Iris pigment epithelial cell (primary cell): Measurements from ENCODE around the gene CCK.

Source experiments
- DNase-seq: peaks from one replicate; pipeline ENCODE4 v3.0.0-alpha.2; 2011; ENCODE audit warnings: low read depth

CCK gene

DNA sequence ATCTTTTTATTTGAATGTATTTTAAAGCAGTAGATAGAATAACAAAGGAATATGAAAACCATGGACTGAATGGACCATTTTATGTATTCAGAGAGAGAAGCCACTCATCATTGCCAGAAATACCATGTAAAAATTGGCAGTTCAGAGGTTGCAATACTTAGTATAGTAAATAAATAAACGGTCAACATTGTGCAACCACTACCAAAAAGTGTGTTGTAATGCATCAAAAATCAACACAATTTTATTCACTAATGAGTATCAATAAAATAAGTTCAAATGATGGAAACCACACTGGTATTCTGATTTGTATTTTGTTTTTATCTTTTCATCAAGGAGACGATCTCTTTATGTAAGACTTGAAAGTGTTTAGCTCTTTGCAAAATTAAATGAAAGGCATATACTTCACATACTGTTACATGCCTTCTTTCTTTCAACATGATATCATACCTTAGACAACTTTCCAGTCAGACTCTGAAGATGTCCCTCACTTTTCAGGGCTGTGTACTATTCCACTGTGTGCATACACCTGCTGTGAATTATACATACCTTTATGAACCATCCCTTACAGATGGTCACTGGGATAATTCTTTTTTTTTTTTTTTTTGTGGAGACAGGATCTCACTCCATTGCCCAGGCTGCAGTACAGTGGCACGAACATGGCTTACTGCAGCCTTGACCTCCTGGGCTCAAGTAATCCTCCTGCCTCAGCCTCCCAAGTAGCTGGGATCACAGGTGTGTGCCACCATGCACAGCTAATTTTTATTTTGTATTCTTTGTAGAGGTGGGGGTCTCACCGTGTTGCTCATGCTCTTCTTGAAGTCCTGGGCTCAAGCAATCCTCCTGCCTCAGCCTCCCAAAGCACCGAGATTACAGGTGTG lies 40.3 kb downstream of the CCK start:
- DNase-seq: no peak

DNA sequence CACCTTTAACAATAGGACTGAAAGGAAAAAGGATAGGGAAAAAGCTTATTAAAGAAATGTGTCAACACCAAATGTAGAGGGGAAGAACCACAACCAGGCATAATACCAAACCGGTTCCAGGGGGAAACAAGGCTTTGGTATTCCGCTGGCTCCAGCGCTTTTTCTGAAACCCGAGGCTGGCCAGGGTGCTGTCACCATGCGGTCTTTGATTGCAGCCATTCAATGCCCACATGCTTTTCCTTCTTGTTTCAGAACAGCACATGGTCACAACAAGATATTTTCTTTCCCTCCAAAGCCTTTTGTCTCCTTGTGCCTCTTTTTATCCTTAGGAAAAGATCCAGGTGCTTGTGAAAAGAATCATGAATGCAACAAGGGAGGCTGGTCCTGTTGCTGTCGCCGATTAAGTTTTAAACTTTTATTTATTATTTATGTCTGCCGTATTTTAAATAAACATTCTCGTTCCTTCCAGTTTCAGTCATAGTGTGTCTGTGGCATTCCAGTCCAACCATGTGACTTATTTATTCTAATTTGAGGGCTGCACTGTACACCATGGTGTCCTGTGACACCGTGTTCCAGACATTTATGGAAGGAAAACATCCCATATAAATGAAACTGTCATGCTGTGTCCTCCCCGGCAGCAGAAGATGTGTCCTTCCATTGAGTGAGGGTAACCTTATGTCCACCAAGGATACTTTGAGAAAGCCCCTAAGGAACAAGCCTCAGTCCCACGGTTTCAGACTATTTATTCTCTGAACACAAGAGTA lies 41.1 kb downstream of the CCK start:
- DNase-seq: peak; percentile 32

DNA sequence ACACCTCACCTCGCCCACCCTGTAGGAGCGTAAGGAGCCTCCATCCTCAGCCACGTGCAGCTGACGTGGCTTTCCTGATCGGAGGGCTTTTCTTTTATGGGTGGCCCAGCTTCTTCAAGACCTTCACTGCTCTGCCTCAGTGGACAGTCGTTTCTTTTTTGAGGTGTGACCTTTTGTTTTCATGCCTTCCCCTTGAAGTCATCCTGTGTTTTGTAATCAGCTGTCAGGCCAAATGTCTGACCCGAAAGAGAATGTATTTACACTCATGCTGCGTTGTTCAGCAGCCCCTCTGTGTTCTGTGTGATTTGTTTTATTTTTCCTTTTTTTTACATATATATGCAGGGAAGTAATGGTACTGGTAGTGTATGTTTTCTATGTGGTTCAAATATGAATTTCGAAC lies 41.8 kb downstream of the CCK start:
- DNase-seq: peak; percentile 23

DNA sequence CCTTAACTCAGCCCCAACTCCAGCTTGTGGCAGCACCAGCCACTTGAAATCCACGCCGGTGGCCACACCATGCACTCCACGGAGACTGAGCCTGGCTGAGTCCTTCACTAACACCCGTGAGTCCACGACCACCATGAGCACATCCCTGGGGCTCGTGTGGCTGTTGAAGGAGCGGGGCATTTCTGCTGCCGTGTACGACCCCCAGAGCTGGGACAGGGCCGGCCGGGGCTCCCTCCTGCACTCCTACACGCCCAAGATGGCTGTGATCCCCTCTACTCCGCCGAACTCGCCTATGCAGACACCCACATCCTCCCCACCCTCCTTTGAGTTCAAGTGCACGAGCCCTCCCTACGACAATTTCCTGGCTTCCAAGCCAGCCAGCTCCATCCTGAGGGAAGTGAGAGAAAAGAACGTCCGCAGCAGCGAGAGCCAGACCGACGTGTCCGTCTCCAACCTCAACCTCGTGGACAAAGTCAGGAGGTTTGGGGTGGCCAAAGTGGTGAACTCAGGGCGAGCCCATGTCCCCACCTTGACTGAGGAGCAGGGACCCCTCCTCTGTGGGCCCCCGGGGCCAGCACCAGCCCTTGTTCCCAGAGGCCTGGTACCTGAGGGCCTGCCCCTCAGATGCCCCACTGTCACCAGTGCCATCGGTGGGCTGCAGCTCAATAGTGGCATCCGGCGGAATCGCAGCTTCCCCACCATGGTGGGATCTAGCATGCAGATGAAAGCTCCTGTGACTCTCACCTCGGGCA lies 42.9 kb downstream of the CCK start:
- no peak for DNase-seq

DNA sequence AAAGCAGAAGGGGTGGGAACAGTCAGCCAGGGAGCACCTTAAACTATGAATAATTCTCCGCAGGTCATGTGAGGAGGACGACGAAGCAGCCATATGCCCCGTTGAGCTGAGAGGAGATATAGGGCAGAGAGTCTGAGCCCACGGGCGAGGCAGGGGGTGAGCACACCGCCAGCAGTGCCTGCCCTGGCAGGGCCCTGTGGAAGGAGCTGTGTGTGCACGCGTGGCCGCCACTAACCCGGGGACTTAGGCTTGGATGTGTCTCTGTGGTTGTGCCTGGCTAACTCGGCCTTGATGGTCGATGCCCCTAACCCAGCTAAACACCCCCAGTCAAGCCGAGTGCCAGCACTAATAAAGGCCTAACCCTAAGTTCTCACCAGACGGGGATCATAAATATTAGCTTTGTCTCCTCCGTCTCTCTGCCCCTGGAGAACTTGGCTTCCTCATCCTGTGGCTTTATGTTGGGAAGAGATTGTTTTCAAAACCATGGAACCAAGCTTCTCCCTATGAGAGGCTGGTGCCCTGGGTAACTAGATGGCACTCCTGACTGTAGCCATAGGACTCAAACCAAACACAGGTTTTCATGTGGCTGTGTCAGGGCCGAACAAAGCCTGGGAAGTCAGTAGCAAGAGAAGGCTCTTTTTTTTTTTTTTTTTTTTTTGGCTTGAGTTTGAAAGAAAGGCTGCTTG lies 45.4 kb downstream of the CCK start:
- DNase-seq: no peak

DNA sequence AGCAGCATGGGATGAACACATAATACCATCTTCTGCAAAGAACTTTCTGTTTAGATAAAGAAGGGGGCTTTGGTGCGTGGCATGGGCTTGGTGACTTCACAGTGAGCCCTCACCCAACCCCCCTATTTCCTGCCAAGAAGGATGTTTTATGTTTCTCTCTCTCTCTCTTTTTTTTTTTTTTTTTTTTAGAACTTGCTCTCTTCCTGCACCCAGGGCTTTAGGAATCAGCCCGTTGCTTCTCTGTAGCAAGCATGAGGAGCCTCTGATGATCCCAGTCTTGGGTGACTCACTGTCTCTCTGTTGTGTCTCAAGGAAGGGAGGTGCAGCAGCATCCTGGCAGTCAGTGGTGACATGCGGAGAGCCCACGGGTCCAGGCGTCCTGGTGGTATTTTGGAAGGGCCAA lies 49.1 kb downstream of the CCK start:
- peak; percentile 64 for DNase-seq

DNA sequence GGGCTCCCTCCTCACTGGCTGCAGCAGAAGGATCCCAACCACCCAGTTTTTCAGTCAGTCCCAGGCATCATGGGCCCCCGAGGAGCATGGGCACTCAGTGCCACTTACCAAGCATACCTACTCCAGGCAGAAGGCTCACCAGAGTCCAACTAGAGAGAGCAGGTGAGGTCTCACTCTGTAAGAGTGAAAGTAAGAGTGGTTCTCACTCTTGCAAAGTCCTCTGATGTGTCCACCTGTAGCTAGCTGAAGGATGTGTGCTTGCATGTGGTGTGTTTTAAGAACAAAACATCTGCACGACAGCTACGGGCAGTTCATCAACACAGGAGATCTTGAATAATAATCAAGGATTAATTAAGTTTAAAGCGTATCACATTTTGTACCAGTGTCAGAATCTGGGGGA lies 49.7 kb downstream of the CCK start:
- DNase-seq: no peak

DNA sequence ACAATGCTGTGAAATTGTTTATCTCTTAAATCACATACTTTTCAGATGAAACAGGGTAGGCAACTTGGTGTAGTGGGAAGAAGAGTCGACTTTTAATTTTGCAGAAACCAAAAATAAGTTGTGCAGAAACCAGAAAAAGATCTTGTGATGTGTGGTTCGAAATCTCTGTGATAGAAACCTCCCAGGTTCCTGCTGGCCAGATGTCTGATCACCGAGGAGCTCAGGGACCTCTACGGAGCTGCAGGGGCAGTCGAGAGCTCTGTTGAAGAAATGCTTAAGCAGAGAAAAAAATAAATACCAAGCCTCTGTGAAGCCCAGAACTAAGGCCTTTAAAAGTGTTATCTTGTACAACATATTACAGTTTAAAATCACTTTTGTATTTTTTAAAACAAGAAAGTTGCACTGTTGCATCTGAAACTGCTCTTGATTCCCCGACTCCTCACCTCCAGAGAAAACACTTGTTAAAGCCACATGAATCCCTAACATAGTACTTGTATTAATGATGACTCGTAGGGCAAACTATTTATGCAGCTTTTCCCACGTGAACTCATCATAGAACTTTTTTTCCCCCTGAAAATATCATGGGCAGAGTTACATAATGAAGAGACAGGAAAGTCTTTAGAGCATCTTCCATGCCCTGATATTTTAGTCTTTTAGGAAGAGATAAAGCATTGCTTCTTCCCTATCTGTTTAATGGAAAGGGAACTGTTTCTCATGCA lies 51.3 kb downstream of the CCK start:
- peak; percentile 35 for DNase-seq

DNA sequence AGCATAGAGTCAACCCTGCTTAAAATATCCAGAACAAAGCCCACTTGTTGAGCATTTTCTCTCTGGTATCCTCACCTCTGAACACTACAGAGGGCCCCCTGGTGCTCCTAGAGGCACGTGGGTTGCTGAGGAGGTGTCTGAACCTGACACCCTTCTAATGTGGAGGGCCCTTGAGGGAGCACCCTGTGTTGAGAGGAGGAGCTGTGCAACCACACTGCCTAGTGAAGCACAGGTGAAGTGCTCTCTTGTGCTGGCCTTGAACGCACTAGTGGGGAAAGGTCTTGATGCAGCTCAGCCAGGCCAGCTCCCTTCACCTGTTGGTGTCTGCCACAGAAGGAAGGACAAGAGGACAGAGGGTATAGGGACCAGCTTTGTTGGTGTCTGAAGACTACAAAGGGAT lies 51.9 kb downstream of the CCK start:
- no peak for DNase-seq

DNA sequence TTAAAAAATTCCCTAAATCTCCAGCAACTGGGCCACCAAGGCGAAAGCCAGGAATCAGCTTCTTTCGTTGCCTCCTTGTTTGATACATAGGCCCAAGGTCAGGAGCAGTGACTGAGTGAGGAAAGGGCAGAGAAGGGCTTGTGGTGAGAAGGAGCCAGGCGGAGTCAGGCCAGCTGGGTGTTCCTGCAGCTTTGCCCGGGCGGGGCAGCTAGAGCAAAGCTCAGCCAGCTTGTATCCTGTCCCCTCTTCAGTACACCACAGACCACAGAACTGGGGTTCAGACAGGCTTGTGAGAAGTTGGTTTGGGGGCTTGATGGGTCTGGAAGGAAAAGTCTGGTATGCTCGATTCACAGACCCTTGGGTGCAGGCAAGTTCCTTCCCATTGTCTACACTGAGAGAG lies 52.6 kb downstream of the CCK start:
- no peak for DNase-seq

DNA sequence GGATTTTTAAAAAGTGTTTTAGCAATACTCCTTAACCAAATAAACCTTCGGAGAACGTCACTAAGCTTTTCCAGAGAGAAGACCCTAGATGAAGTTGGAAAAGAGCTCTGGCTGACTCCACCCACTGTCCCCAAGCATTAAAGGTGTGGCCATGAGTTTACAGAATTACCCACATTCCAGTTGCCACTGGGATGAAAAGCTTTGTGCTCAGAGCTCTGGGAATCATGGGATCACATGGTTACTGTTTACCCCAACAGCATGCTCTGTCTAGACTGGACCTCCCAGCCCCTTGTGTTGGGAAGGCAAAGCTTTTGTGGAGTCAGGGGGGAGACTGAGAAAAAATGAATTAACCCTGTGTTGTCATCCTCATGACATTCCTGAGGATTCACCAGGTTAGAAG lies 55.3 kb downstream of the CCK start:
- no peak for DNase-seq

DNA sequence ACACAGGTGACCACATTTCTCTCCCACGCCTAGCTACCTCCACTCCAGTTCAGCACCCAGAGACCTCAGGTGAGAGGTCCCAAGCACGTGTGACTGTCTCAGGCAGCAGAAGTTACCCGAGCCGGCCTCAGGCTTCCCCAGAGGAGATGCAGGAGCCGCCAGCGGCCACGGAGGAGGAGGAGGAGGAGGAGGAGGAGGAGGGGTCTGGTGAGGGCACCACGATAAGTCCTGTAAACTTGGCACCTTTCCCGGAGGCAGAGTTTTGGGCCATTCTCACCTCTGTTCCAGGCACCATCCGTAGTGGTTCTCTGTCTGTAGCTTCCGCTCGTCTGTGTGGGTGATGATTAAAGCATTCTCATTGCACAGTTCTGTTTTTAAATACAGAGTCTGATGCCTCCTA lies 56.1 kb downstream of the CCK start:
- no peak for DNase-seq
